Brain microvascular endothelial cell (primary cell): ENCODE measurements around the gene KIF3A.

ENCODE experiments used
- DNase-seq: peaks from one replicate; pipeline ENCODE4 v3.0.0-alpha.2; 2020
- H3K27ac ChIP-seq: fragments of 250-450 bp; sonication (Bioruptor Pico); 2 replicates; pipeline ENCODE4 v1.5.1; 2020; ENCODE audit warnings: mild to moderate bottlenecking, moderate library complexity
- H3K27me3 ChIP-seq: fragments of 250-450 bp; sonication (Bioruptor Pico); replicated peaks from 2 replicates; pipeline ENCODE4 v1.5.1; 2020; ENCODE audit warnings: mild to moderate bottlenecking
- H3K36me3 ChIP-seq: fragments of 250-450 bp; sonication (Bioruptor Pico); replicated peaks from 2 replicates; pipeline ENCODE4 v1.5.1; 2020; ENCODE audit warnings: mild to moderate bottlenecking
- H3K4me3 ChIP-seq: 2 replicates; pipeline ENCODE4 v1.5.1; 2011; ENCODE audit warnings: low read depth, mild to moderate bottlenecking, control low read depth, low read length, moderate library complexity
- in situ Hi-C: cut with HindIII; loops from 2 replicates; pipeline ENCODE4 v1.10.0; 2017; ENCODE audit warnings: low sequenced_read_pairs, low pct_ligation_motif_present
- TF ChIP-seq, protein P1 (sequence below): IDR thresholded peaks from 2 replicates; pipeline ENCODE4 v1.5.1; 2011; ENCODE audit warnings: low read depth, mild to moderate bottlenecking, moderate library complexity, low read length, control low read depth, inconsistent platforms; ENCODE audit errors: missing control alignments

KIF3A gene

GRCh38 chr5:132688536-132689339 lies 48.6 kb downstream of the KIF3A start:
- no peaks in the 10 kb centered on the region for H3K27me3 ChIP-seq
- in situ Hi-C loops = no loop called here
- no peaks in the 10 kb centered on the region for H3K36me3 ChIP-seq
- no peak for DNase-seq
- TF ChIP-seq, protein P1, sequence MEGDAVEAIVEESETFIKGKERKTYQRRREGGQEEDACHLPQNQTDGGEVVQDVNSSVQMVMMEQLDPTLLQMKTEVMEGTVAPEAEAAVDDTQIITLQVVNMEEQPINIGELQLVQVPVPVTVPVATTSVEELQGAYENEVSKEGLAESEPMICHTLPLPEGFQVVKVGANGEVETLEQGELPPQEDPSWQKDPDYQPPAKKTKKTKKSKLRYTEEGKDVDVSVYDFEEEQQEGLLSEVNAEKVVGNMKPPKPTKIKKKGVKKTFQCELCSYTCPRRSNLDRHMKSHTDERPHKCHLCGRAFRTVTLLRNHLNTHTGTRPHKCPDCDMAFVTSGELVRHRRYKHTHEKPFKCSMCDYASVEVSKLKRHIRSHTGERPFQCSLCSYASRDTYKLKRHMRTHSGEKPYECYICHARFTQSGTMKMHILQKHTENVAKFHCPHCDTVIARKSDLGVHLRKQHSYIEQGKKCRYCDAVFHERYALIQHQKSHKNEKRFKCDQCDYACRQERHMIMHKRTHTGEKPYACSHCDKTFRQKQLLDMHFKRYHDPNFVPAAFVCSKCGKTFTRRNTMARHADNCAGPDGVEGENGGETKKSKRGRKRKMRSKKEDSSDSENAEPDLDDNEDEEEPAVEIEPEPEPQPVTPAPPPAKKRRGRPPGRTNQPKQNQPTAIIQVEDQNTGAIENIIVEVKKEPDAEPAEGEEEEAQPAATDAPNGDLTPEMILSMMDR = no peak
- no peak overlapping the region for H3K27ac ChIP-seq
- no peak overlapping the region for H3K4me3 ChIP-seq

DNA sequence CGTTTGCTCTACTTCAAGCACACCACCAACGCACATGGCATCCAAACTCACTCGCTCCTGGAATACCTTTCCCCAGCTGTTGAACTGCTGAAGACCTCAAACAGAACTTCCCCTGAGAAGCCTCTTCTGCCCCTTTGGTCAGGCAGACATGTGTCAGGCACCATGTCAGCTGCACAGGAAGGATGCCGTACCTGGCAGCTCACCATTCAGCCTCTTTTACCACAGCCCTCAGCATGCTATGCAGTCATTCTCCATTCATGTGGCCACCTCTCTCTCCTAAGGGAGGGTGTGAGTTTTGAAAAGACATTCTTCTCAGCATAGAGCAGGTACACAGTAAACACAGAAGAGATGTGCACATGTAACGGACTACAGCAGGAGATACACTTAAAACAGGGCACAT lies 49.4 kb downstream of the KIF3A start:
- no peaks in the 10 kb centered on the region for H3K27me3 ChIP-seq
- TF ChIP-seq, protein P1 = no peak
- in situ Hi-C loops = no loop called here
- H3K27ac ChIP-seq = no peak overlapping the region
- no peak for DNase-seq
- no peaks in the 10 kb centered on the region for H3K36me3 ChIP-seq
- no peak overlapping the region for H3K4me3 ChIP-seq

- in situ Hi-C loops = no loop called here
- Histone ChIP-seq H3K4me3 (no peak overlapping the region), H3K27ac (no peak overlapping the region), H3K27me3 (no peaks in the 10 kb centered on the region), H3K36me3 (no peaks in the 10 kb centered on the region)
- TF ChIP-seq, protein P1 = no peak
- DNase-seq = no peak
These were observed 51.2 kb downstream of the KIF3A start for GRCh38 chr5:132686193-132686592.

DNA sequence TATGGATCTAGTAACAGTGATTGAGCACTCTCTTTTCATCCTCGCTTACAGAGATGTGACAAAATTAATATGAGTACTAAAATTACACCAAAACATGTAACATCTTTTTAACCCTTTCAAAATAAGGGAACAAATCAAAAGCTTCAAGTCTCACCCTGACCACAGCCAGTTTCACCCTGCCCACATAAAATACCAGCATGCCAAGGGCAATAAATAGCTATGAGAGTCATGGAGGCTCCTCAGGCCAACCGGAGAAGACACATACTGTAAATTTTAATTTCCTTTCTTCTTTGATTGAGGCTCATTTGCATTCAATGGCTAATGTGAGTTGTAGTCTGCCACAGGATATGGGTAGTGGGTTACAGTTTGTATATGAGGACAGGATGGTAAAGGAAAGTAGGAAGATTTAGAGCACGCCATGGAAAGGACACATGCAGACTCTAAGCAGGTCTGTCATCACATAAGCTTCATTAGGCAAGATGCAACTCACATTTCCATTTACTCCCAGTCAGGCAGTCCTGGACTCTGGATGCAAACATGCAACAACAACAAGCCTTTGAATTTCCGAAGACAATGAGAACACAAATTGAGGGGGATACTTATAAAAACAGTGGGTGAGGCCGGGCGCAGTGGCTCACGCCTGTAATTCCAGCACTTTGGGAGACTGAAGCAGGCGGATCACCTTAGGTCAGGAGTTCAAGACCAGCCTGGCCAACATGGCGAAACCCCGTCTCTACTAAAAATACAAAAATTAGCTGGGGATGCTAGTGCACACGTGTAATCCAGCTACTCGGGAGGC lies 52.2 kb downstream of the KIF3A start:
- no peaks in the 10 kb centered on the region for H3K36me3 ChIP-seq
- in situ Hi-C loops = no loop called here
- no peak for DNase-seq
- H3K27ac ChIP-seq = no peak overlapping the region
- no peaks in the 10 kb centered on the region for H3K27me3 ChIP-seq
- H3K4me3 ChIP-seq = no peak overlapping the region
- TF ChIP-seq, protein P1 = no peak

DNA sequence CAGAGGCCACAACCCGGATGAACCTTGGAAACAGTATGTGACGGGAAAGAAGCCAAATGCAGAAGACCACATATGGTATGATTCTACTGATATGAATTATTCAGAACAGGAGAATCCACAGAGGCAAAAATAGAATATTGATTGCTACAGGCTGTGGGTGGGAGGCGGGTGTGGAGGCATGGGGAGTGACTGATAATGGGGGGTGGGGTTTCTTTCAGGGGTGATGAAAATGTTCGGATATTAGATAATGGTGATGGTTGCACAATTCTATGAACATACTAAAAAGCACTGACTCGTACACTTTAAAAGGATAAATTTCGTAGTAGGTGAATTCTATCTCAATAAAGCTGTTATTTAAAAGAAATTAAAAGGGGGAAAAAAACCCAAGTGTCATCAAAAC lies 52.9 kb downstream of the KIF3A start:
- Histone ChIP-seq H3K4me3 (no peak overlapping the region), H3K27ac (no peak overlapping the region), H3K27me3 (no peaks in the 10 kb centered on the region), H3K36me3 (no peaks in the 10 kb centered on the region)
- in situ Hi-C loops = no loop called here
- TF ChIP-seq, protein P1 = no peak
- DNase-seq = no peak
